ENCODE results near the gene CAP1. TPM values are rescaled to one million over a fixed set of nuclear protein-coding genes. Genes with fewer than 3 reads are reported as not detected.
"Not testable (repeated sequence)": the region's sequence is repeated elsewhere in the genome, so short reads cannot be mapped to it uniquely, and the experiment has no call there.

Gene CAP1
- total and polyA plus RNA-seq, 4 donors: 209 to 493 (median 321) TPM

- no peaks in the 10 kb centered on the region for H3K9me3 ChIP-seq (ENCODE audit: control insufficient read depth, low read length)
- intact Hi-C loops (cut with DNase I): no loop called here
- peaks cover 7% of the 10 kb centered on the region in 2 donors for H3K36me3 ChIP-seq (ENCODE audit: control insufficient read depth in 1 of 2, insufficient read depth in 2 of 2, low read length in 1 of 2)
- no peak overlapping the region for H3K27ac ChIP-seq (ENCODE audit: low read depth in 1 of 2, low read length in 2 of 2)
- 62 to 63% methylated on average over 5 of the region's 5 CpGs for WGBS, 2 donors
- no peak for DNase-seq
- H3K4me3 ChIP-seq (ENCODE audit: low read length in 2 of 2): no peak overlapping the region
- H3K4me1 ChIP-seq (ENCODE audit: control insufficient read depth in 1 of 2, insufficient read depth in 2 of 2, low read length in 2 of 2): no peaks in the 10 kb centered on the region
- ATAC-seq (ENCODE audit: low FRiP score): peak; percentile 57
- H3K27me3 ChIP-seq (ENCODE audit: control insufficient read depth in 1 of 2, insufficient read depth in 2 of 2, low read length in 1 of 2): no peaks in the 10 kb centered on the region
Measured at GRCh38 chr1:40076895-40077312, 36.4 kb downstream of the CAP1 start.

- intact Hi-C loops (cut with DNase I): no loop called here
- DNase-seq (no peak), ATAC-seq (ENCODE audit: low FRiP score) (no peak)
- Histone ChIP-seq H3K4me1 (ENCODE audit: control insufficient read depth in 1 of 2, insufficient read depth in 2 of 2, low read length in 2 of 2) (no peaks in the 10 kb centered on the region), H3K9me3 (ENCODE audit: control insufficient read depth, low read length) (no peaks in the 10 kb centered on the region), H3K4me3 (ENCODE audit: low read length in 2 of 2) (no peak overlapping the region), H3K36me3 (ENCODE audit: control insufficient read depth in 1 of 2, insufficient read depth in 2 of 2, low read length in 1 of 2) (peaks cover 0 to 2% of the 10 kb centered on the region in 2 donors), H3K27ac (ENCODE audit: low read depth in 1 of 2, low read length in 2 of 2) (no peak overlapping the region), H3K27me3 (ENCODE audit: control insufficient read depth in 1 of 2, insufficient read depth in 2 of 2, low read length in 1 of 2) (no peaks in the 10 kb centered on the region)
- 90 to 93% methylated on average over 5 of the region's 5 CpGs for WGBS, 2 donors
Measured at GRCh38 chr1:40078512-40079333, 38.2 kb downstream of the CAP1 start.

- WGBS, 2 donors: 83 to 88% methylated on average over 6 of the region's 6 CpGs
- Histone ChIP-seq H3K9me3 (ENCODE audit: control insufficient read depth, low read length) (no peaks in the 10 kb centered on the region), H3K27ac (ENCODE audit: low read depth in 1 of 2, low read length in 2 of 2) (no peak overlapping the region), H3K4me1 (ENCODE audit: control insufficient read depth in 1 of 2, insufficient read depth in 2 of 2, low read length in 2 of 2) (no peaks in the 10 kb centered on the region), H3K4me3 (ENCODE audit: low read length in 2 of 2) (no peak overlapping the region), H3K27me3 (ENCODE audit: control insufficient read depth in 1 of 2, insufficient read depth in 2 of 2, low read length in 1 of 2) (no peaks in the 10 kb centered on the region), H3K36me3 (ENCODE audit: control insufficient read depth in 1 of 2, insufficient read depth in 2 of 2, low read length in 1 of 2) (no peaks in the 10 kb centered on the region)
- no peak for DNase-seq
- no peak for ATAC-seq (ENCODE audit: low FRiP score)
- intact Hi-C loops (cut with DNase I): loop anchor here in 1 of 2 donors (10.0 kb wide), 1 partner anchor 315 kb away; no protein-coding TSS in a partner anchor
Measured at GRCh38 chr1:40079774-40080400, 39.4 kb downstream of the CAP1 start.

GRCh38 chr1:40081871-40082270 lies 41.3 kb downstream of the CAP1 start:
- Histone ChIP-seq H3K27ac (ENCODE audit: low read depth in 1 of 2, low read length in 2 of 2) (no peak overlapping the region), H3K36me3 (ENCODE audit: control insufficient read depth in 1 of 2, insufficient read depth in 2 of 2, low read length in 1 of 2) (no peaks in the 10 kb centered on the region), H3K4me1 (ENCODE audit: control insufficient read depth in 1 of 2, insufficient read depth in 2 of 2, low read length in 2 of 2) (no peaks in the 10 kb centered on the region), H3K27me3 (ENCODE audit: control insufficient read depth in 1 of 2, insufficient read depth in 2 of 2, low read length in 1 of 2) (no peaks in the 10 kb centered on the region), H3K9me3 (ENCODE audit: control insufficient read depth, low read length) (no peaks in the 10 kb centered on the region), H3K4me3 (ENCODE audit: low read length in 2 of 2) (no peak overlapping the region)
- ATAC-seq (ENCODE audit: low FRiP score): no peak
- WGBS, 2 donors: 65 to 79% methylated on average over 7 of the region's 7 CpGs
- no peak for DNase-seq
- intact Hi-C loops (cut with DNase I): loop anchor here in 1 of 2 donors (10.0 kb wide), 1 partner anchor 313 kb away; no protein-coding TSS in a partner anchor

- not testable (repeated sequence) for H3K27me3 ChIP-seq (ENCODE audit: control insufficient read depth in 1 of 2, insufficient read depth in 2 of 2, low read length in 1 of 2); H3K4me3 ChIP-seq (ENCODE audit: low read length in 2 of 2); H3K27ac ChIP-seq (ENCODE audit: low read depth in 1 of 2, low read length in 2 of 2); H3K9me3 ChIP-seq (ENCODE audit: control insufficient read depth, low read length); H3K4me1 ChIP-seq (ENCODE audit: control insufficient read depth in 1 of 2, insufficient read depth in 2 of 2, low read length in 2 of 2); H3K36me3 ChIP-seq (ENCODE audit: control insufficient read depth in 1 of 2, insufficient read depth in 2 of 2, low read length in 1 of 2); ATAC-seq (ENCODE audit: low FRiP score)
- intact Hi-C loops (cut with DNase I): loop anchor here (5.0 to 10.0 kb wide), 2 partner anchors 253 to 310 kb away; no protein-coding TSS in a partner anchor
- WGBS, 2 donors: 18 to 20% methylated on average over 11 of the region's 11 CpGs
- DNase-seq: peak; percentile 81 to 87
Measured at GRCh38 chr1:40084750-40085149, 44.2 kb downstream of the CAP1 start.

- peaks cover 0 to 5% of the 10 kb centered on the region in 2 donors for H3K36me3 ChIP-seq (ENCODE audit: control insufficient read depth in 1 of 2, insufficient read depth in 2 of 2, low read length in 1 of 2)
Measured at GRCh38 chr1:40090652-40091355, 50.3 kb downstream of the CAP1 start.

GRCh38 chr1:40092241-40092640 lies 51.7 kb downstream of the CAP1 start:
- intact Hi-C loops (cut with DNase I): no loop called here
- WGBS, 2 donors: 90 to 96% methylated on average over 2 of the region's 2 CpGs
- DNase-seq: no peak
- Histone ChIP-seq H3K36me3 (ENCODE audit: control insufficient read depth in 1 of 2, insufficient read depth in 2 of 2, low read length in 1 of 2) (peaks cover 0 to 5% of the 10 kb centered on the region in 2 donors), H3K27ac (ENCODE audit: low read depth in 1 of 2, low read length in 2 of 2) (no peak overlapping the region), H3K27me3 (ENCODE audit: control insufficient read depth in 1 of 2, insufficient read depth in 2 of 2, low read length in 1 of 2) (no peaks in the 10 kb centered on the region), H3K9me3 (ENCODE audit: control insufficient read depth, low read length) (no peaks in the 10 kb centered on the region), H3K4me1 (ENCODE audit: control insufficient read depth in 1 of 2, insufficient read depth in 2 of 2, low read length in 2 of 2) (peaks cover 0 to 2% of the 10 kb centered on the region in 2 donors), H3K4me3 (ENCODE audit: low read length in 2 of 2) (no peak overlapping the region)
- ATAC-seq (ENCODE audit: low FRiP score): no peak

More at GRCh38 chr1:40090652-40091355, 50.3 kb downstream of the CAP1 start:
- WGBS, 2 donors: 84 to 85% methylated on average over 5 of the region's 5 CpGs
- no peak for DNase-seq
- no peaks in the 10 kb centered on the region for H3K9me3 ChIP-seq (ENCODE audit: control insufficient read depth, low read length)
- H3K4me1 ChIP-seq (ENCODE audit: control insufficient read depth in 1 of 2, insufficient read depth in 2 of 2, low read length in 2 of 2): peaks cover 0 to 2% of the 10 kb centered on the region in 2 donors
- no peaks in the 10 kb centered on the region for H3K27me3 ChIP-seq (ENCODE audit: control insufficient read depth in 1 of 2, insufficient read depth in 2 of 2, low read length in 1 of 2)
- no peak for ATAC-seq (ENCODE audit: low FRiP score)
- H3K27ac ChIP-seq (ENCODE audit: low read depth in 1 of 2, low read length in 2 of 2): no peak overlapping the region
- intact Hi-C loops (cut with DNase I): no loop called here
- no peak overlapping the region for H3K4me3 ChIP-seq (ENCODE audit: low read length in 2 of 2)

- ATAC-seq (ENCODE audit: low FRiP score) (no peak), DNase-seq (no peak)
- H3K27me3 ChIP-seq (ENCODE audit: control insufficient read depth in 1 of 2, insufficient read depth in 2 of 2, low read length in 1 of 2): no peaks in the 10 kb centered on the region
- intact Hi-C loops (cut with DNase I): no loop called here
- peaks cover 0 to 5% of the 10 kb centered on the region in 2 donors for H3K36me3 ChIP-seq (ENCODE audit: control insufficient read depth in 1 of 2, insufficient read depth in 2 of 2, low read length in 1 of 2)
- H3K9me3 ChIP-seq (ENCODE audit: control insufficient read depth, low read length): no peaks in the 10 kb centered on the region
- no peak overlapping the region for H3K4me3 ChIP-seq (ENCODE audit: low read length in 2 of 2)
- peaks cover 0 to 2% of the 10 kb centered on the region in 2 donors for H3K4me1 ChIP-seq (ENCODE audit: control insufficient read depth in 1 of 2, insufficient read depth in 2 of 2, low read length in 2 of 2)
- WGBS, 2 donors: 67 to 70% methylated on average over 6 of the region's 6 CpGs
- no peak overlapping the region for H3K27ac ChIP-seq (ENCODE audit: low read depth in 1 of 2, low read length in 2 of 2)
Measured at GRCh38 chr1:40092706-40093639, 52.4 kb downstream of the CAP1 start.

Data from aorta (tissue), 5 donors.